ENCODE data around the gene CDC42.
A peak's percentile ranks its signal among the peaks of the same experiment; 100 is the strongest.

Gene CDC42

GRCh38 chr1:22111620-22112019 is 59.1 kb downstream of the CDC42 start:
- DNase-seq: no peak

GRCh38 chr1:22112554-22112953 is 60.0 kb downstream of the CDC42 start:
- no peak for DNase-seq

DNA sequence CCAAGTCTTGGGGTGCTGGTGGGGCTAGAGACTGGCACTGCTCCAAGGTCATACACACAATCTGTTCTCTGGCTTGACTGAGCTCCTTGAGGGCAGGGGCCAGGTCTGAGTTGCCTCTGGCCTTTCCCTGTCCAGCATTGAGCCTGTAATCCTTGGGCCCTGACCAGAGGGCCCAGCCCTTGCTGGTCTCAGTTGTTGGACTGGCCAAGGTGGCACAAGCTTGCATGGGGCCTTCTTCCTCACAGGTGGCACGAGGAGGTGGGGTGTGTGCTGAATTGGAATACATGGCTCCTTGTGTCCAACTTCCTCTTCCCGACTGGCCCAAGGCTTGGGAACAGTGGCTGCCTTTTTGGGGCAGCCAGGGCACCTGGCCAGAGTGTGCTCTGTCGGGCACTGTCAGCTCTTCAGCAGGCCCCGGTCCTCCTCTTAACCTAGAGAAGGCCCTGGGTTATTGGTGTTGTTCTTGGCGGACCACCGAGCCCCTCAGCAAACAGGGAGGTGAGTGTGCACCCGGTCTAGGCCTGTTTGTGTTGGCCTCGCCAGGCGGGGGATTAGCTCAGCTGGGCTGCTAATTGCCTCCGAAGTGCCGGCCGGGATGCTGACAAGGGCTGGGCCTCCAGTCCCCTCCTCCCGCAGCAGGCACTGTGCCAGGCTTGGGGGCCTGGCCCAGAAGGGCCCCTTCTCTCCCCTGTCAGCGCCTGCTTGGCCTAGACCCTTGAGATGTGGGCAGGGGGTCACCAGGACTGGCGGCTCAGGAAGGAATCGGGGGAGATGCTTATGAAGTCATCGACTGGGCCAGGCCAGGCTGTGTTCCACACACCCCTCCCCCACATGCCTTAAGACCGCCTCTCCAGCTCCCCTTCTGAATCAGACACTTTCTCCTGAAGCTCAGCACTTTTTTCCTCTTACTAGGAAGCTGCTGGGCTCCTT is 61.8 kb downstream of the CDC42 start:
- no peak for DNase-seq

DNA sequence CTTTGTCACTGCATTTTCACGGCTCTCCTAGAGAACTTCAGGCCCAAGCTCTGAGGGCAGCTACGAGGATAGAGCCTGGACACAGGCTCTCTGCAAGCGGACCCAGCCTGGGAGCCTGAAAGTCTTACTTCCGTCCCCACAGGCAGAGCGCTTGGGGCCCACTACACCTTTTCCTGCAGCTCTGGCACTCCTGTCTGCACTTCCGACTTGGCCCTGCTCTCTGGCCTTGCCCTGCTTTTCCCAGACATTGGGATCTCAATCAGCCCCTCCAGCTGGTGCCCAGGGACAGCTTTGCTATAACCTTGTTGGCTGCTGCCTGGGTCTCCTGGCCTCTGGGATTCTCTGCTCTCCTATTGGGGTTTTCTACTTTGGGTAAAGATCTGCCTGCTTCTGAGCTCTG is 62.8 kb downstream of the CDC42 start:
- DNase-seq: no peak

- no peak for DNase-seq
Observed at GRCh38 chr1:22117238-22117637, 64.7 kb downstream of the CDC42 start.

DNA sequence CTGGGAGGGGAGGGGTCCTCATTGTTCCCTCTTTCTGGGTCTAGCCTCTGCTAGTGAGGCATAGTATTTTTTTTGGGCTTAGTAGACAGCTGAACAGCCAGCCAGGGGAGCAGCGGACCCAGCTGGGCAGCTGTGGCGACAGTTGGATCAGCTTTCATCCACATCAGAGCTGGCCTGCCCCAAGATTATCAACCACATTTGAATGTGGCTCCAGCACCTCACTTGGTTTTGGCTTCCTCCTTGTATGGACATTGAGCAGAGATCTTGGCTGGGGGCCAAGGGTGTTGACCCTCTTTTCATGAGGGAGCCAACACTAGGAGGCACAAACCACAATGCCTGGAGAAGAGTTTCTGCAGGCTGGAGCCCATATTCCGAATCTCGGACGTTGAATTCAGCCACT is 65.3 kb downstream of the CDC42 start:
- no peak for DNase-seq

- DNase-seq: no peak
Observed at GRCh38 chr1:22118291-22118992, 65.9 kb downstream of the CDC42 start.

DNA sequence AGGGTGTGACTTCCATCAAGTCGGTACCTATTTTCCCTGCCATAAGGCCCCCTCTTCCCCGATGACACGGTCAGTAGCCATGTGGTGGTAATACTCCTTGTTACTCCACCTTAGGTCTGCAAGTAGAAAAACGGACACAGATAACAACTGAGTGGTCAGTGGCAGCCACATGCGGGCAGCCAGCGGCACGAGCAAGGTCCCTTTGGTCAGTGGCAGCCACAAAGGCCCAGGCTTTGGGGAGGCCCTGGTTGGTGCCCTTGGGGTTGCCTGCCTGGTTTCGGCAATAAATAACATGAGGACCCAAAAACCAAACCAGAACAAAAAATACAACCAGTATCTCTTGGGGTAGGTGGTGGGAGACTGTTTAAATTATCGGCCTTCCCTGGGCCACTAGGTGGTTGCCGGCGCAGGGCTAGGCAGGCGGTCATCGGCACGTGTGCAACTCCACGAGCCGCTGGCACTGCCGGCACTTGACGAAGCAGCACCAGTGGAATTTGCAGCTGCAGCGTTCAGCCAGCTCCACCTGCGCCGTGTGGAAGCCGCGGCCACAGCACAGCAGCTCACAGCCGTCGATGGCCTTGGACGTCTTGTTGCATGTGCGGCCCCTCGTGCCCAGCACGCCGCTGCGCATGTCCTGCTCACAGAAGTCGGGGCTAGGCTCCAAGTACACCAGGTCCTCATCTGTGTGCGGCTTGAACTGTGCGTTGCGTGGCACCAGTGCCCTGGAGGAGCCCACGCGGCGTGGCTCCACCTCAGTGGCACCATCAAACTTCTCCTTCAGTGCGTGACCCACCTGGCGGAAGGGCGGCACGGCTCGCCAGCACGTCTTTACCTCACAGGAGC is 67.3 kb downstream of the CDC42 start:
- no peak for DNase-seq

DNA sequence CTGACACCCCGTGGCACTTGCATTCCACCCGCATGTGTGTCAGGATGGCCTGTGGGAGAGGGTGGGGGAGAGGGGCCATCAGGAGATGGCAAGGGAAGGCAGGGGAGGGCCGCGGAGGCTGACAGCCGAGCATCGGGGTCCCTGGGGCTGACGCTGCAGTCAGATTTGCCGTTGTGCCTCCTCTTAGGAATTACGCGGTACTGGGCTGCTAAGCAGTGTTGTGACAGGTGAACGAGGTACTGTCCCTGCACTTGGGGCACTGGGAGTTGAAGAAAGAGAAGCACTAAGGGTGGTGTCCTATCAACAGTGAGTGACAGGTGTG is 67.9 kb downstream of the CDC42 start:
- DNase-seq: no peak

DNA sequence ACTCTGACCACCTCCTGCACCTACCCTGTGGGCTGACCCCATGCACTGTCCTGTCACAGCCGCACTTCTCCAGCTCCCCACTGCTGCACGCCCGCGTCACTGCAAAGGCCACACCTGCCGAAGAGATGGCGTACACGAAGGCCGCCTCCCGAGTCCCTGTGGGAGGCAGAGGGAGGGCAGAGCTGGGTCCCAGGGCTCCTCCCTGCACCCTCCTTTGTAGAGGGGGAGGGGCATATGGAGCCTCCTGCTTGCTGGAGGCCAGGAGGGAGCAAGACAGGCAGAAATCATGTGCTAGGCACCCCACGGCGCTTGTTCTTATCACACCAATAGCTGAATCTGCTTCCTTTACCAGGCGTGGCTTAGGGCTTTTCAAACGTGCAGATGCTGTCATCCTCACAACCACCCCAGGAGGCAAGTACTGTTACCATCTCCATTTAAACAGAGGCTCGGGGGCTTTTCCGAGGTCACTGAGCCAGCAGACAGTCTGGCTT is 69.0 kb downstream of the CDC42 start:
- DNase-seq: no peak

DNA sequence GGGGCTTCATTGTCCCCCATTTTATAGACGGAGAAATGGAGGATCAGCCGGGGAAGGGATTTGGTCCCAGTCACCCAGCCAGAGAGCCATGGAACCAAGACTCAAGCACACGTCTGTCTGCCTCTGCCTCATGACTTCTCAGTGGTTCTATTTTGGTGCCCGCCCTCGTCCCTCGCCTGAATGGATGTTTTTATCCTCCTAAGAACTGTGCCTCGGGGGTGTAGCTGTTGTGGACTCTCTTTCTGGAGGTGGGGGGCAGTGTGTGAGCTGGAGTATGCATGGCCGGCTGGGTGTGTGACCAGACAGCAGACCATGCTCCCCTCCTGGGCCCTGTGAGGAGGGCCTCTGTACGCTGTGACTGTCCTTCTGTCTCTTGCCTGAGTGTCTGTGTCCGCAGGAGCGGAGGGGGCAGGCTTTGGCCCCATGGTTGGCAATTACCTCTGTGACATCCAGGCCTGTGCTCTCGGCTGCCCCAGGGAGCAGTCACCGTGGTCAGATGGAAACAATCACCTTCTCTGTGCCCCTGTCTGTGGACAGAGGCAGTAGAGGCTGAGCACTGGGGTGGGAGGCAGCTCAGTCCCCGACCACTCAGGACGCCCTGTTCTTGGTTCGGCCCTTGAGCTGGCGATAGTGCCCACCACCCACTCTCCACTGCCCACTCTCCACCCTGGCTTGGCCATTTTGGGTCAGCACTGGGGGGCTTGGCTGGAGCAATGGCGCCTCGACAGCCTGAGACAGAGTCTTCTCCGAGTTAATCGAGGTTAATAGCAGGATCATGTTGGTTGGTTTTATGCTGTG is 70.0 kb downstream of the CDC42 start:
- no peak for DNase-seq

- DNase-seq: no peak
Observed at GRCh38 chr1:22123071-22123390, 70.5 kb downstream of the CDC42 start.

GRCh38 chr1:22123901-22124404 is 71.4 kb downstream of the CDC42 start:
- no peak for DNase-seq

GRCh38 chr1:22124592-22125229 is 72.2 kb downstream of the CDC42 start:
- no peak for DNase-seq

GRCh38 chr1:22126531-22126930 is 74.0 kb downstream of the CDC42 start:
- DNase-seq: no peak

DNA sequence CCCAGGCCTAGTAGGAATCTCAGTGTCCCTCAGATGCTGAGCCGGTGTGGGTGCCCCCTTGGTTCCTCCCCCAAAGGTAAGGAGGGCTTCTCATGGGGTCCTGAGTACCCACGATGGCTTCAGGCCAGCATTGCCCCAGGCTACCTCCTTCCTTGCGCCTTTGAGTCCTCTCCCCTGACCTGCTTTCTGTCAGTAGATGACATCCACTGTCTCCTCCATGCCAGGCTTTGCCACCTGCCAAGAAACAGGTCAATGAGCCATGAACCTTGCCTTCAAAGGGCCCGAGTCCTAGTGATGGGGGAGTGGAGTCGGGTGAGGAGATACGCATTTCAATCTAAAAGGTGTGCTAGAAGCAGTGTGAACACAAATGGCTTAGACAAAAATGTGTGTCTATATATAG is 74.7 kb downstream of the CDC42 start:
- no peak for DNase-seq

DNA sequence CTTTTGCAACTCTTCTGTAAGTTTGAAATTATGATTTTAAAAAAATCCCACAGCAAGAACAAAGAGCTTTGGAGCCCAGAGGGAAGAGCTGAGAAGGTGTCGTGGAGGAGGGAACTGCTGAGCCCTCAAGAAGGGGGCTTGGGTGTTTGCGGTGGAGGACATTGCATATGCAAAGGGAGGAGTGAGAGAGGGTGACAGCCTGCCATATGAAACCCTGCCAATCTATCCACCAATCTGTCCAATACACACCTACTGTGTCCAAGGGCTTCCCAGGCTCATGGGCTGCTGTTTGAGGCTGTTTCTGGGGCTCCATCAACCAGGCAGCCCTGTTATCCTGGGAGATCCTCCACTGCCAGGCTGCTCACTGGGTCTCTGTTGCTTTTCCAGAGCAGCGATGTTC is 75.2 kb downstream of the CDC42 start:
- DNase-seq: no peak

GRCh38 chr1:22128392-22128791 is 75.9 kb downstream of the CDC42 start:
- DNase-seq: no peak

GRCh38 chr1:22129501-22130117 is 77.1 kb downstream of the CDC42 start:
- no peak for DNase-seq

- DNase-seq: no peak
Observed at GRCh38 chr1:22131062-22131461, 78.6 kb downstream of the CDC42 start.

- peak in 5 of 6 experiments; percentile 26 to 40 (median 30) for DNase-seq
Observed at GRCh38 chr1:22131875-22132486, 79.5 kb downstream of the CDC42 start.
